ENCODE measurements around the gene MOB4. TPM values are rescaled to one million over a fixed set of nuclear protein-coding genes. Genes with fewer than 3 reads are reported as not detected.
"Not testable (repeated sequence)": the region's sequence is repeated elsewhere in the genome, so short reads cannot be mapped to it uniquely, and the experiment has no call there.

Gene MOB4
- total RNA-seq, 1 donor from 2014 or later: 41.4 TPM

DNA sequence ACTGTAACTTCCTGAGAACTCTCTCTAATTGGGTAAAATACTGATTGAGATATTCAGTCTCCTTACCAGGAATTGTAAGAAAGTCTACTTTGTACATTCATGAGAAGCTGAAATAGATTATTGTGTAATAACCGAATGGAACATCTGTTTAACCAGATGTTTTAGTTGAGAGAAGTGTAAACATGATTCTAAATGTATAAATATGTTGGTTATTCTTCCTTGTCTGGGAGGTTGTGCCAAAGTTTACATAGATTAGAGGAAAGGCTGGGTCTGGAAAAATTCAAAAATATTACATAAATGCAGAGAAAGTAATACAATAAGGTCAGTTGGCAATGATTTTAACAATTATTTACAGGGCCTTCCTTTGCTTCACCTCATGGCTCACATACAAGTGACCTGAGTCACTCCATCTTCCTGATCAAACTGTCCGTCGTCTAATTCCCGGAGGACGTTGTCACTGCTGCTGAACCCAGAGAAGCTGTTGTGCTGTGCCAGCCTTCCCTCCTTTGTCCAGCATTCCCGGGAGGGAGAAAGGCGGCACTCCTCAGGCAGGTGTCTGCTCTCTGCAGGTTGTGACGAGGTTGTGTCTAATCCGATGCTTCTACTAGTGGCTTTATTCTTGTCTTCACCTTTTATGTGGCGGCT lies 55.9 kb downstream of the MOB4 start:
- H3K36me3 Mint-ChIP-seq (ENCODE audit: insufficient read depth): peaks cover 42% of the 10 kb centered on the region

DNA sequence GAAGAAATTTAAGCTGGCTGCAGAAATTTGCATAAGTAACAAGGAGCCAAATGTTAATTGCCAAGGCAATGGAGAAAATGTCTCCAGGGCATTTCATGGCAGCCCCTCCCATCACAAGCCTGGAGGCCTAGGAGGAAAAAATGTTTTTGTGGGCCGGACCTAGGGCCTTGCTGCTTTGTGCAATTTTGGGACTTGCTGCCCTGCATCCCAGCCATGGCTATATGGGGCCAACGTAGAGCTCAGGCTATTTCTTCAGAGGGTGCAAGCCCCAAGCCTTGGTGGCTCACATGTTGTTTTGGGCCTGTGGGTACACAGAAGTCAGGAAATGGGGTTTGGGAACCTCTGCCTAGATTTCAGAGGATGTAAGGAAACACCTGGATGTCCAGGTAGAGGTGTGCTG lies 57.7 kb downstream of the MOB4 start:
- Mint-ChIP-seq H3K36me3 (ENCODE audit: insufficient read depth) (peaks cover 38% of the 10 kb centered on the region), H3K4me3 (ENCODE audit: low read depth) (no peak overlapping the region), H3K27ac (no peak overlapping the region), H3K9me3 (ENCODE audit: low read depth) (peaks cover 22% of the 10 kb centered on the region), H3K4me1 (ENCODE audit: low read depth) (no peaks in the 10 kb centered on the region), H3K27me3 (no peaks in the 10 kb centered on the region)
- TF ChIP-seq, protein P1, sequence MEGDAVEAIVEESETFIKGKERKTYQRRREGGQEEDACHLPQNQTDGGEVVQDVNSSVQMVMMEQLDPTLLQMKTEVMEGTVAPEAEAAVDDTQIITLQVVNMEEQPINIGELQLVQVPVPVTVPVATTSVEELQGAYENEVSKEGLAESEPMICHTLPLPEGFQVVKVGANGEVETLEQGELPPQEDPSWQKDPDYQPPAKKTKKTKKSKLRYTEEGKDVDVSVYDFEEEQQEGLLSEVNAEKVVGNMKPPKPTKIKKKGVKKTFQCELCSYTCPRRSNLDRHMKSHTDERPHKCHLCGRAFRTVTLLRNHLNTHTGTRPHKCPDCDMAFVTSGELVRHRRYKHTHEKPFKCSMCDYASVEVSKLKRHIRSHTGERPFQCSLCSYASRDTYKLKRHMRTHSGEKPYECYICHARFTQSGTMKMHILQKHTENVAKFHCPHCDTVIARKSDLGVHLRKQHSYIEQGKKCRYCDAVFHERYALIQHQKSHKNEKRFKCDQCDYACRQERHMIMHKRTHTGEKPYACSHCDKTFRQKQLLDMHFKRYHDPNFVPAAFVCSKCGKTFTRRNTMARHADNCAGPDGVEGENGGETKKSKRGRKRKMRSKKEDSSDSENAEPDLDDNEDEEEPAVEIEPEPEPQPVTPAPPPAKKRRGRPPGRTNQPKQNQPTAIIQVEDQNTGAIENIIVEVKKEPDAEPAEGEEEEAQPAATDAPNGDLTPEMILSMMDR (IDR thresholded peaks at IDR 0.05; ENCODE audit: unreplicated experiment): no peak
- no peak for DNase-seq (ENCODE audit: low spot score, unreplicated experiment)

More for the DNA sequence above, 55.9 kb downstream of the MOB4 start:
- Mint-ChIP-seq H3K27me3 (no peaks in the 10 kb centered on the region), H3K9me3 (ENCODE audit: low read depth) (peaks cover 22% of the 10 kb centered on the region), H3K27ac (no peak overlapping the region), H3K4me3 (ENCODE audit: low read depth) (no peak overlapping the region), H3K4me1 (ENCODE audit: low read depth) (no peaks in the 10 kb centered on the region)
- TF ChIP-seq, protein P1 (IDR thresholded peaks at IDR 0.05; ENCODE audit: unreplicated experiment): no peak
- DNase-seq (ENCODE audit: low spot score, unreplicated experiment): no peak

DNA sequence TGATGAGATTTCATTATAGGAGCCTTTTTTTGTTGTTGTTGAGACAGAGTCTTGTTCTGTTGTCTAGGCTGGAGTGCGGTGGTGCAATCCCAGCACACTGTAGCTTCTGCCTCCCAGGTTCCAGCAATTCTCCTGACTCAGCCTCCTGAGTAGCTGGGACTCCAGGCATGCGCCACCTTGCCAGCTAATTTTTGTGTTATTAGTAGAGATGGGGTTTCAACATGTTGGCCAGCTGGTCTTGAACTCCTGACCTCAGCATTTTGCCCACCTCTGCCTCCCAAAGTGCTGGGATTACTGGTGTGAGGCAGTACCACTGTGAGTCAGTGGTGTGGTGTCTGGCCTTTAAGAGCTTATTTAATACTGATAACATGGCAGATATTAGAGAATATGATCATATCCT lies 60.1 kb downstream of the MOB4 start:
- TF ChIP-seq, protein P1 (IDR thresholded peaks at IDR 0.05; ENCODE audit: unreplicated experiment): no peak
- no peak overlapping the region for H3K4me3 Mint-ChIP-seq (ENCODE audit: low read depth)
- H3K9me3 Mint-ChIP-seq (ENCODE audit: low read depth): peaks cover 22% of the 10 kb centered on the region
- H3K36me3 Mint-ChIP-seq (ENCODE audit: insufficient read depth): peaks cover 35% of the 10 kb centered on the region
- no peaks in the 10 kb centered on the region for H3K27me3 Mint-ChIP-seq
- DNase-seq (ENCODE audit: low spot score, unreplicated experiment): no peak
- H3K27ac Mint-ChIP-seq: no peak overlapping the region
- H3K4me1 Mint-ChIP-seq (ENCODE audit: low read depth): no peaks in the 10 kb centered on the region

DNA sequence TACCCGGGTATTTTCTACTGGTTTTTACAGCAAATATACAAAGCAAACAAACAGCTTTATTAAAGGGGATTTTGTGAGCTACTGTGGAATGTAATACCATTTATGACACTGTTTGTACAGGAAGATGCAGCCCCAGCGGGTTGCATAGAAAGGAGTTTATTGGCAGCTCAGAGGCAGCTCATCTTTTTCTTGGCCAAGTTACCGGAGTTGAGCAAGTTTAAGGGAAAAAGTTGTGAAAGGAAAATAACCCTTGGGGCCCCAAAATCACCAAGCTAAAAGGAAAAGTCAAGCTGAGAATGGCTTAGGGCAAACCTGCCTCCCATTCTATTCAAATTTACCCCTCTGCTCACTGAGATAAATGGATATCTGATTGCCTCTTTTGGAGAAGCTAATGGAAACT lies 60.8 kb downstream of the MOB4 start:
- Mint-ChIP-seq H3K27ac (no peak overlapping the region), H3K27me3 (no peaks in the 10 kb centered on the region), H3K9me3 (ENCODE audit: low read depth) (peaks cover 22% of the 10 kb centered on the region), H3K4me3 (ENCODE audit: low read depth) (no peak overlapping the region), H3K36me3 (ENCODE audit: insufficient read depth) (peaks cover 34% of the 10 kb centered on the region), H3K4me1 (ENCODE audit: low read depth) (no peaks in the 10 kb centered on the region)
- no peak for DNase-seq (ENCODE audit: low spot score, unreplicated experiment)
- TF ChIP-seq, protein P1 (IDR thresholded peaks at IDR 0.05; ENCODE audit: unreplicated experiment): no peak

DNA sequence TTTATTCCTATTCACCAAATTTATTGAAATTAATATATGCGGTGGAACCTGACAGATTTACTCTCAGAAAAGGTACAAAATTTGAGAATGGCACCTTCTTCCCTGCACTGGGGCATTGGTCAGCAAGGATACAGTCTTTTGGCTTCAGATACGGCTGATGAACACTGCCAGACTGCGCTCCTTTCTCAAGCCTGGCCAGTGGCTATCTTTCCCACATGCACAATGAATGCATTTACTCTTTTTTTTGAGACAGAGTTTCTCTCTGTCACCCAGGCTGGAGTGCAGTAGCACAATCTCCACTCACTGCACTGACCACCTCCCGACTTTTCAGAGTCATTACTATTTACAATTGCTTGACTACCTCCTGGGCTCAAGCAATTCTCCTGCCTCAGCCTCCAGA lies 61.6 kb downstream of the MOB4 start:
- peaks cover 19% of the 10 kb centered on the region for H3K9me3 Mint-ChIP-seq (ENCODE audit: low read depth)
- no peak for DNase-seq (ENCODE audit: low spot score, unreplicated experiment)
- TF ChIP-seq, protein P1 (IDR thresholded peaks at IDR 0.05; ENCODE audit: unreplicated experiment): no peak
- H3K27me3 Mint-ChIP-seq: no peaks in the 10 kb centered on the region
- no peak overlapping the region for H3K27ac Mint-ChIP-seq
- no peaks in the 10 kb centered on the region for H3K4me1 Mint-ChIP-seq (ENCODE audit: low read depth)
- H3K36me3 Mint-ChIP-seq (ENCODE audit: insufficient read depth): peaks cover 26% of the 10 kb centered on the region
- no peak overlapping the region for H3K4me3 Mint-ChIP-seq (ENCODE audit: low read depth)

DNA sequence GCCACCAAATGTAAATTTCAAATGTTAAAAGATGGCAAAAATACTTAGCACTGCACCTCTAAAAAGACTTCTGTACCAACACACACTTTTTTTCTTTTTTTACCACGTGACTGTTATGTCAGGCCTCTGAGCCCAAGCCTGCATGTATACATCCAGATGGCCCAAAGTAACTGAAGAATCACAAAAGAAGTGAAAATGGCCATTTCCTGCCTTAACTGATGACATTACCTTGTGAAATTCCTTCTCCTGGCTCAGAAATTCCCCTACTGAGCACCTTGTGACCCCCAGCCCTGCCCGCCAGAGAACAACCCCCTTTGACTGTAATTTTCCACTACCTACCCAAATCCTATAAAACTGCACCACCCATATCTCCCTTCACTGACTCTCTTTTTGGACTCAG lies 62.4 kb downstream of the MOB4 start:
- H3K27me3 Mint-ChIP-seq; H3K27ac Mint-ChIP-seq; DNase-seq (ENCODE audit: low spot score, unreplicated experiment); H3K4me1 Mint-ChIP-seq (ENCODE audit: low read depth); H3K4me3 Mint-ChIP-seq (ENCODE audit: low read depth): not testable (repeated sequence)
- Mint-ChIP-seq H3K36me3 (ENCODE audit: insufficient read depth) (peaks cover 18% of the 10 kb centered on the region), H3K9me3 (ENCODE audit: low read depth) (peaks cover 12% of the 10 kb centered on the region)

DNA sequence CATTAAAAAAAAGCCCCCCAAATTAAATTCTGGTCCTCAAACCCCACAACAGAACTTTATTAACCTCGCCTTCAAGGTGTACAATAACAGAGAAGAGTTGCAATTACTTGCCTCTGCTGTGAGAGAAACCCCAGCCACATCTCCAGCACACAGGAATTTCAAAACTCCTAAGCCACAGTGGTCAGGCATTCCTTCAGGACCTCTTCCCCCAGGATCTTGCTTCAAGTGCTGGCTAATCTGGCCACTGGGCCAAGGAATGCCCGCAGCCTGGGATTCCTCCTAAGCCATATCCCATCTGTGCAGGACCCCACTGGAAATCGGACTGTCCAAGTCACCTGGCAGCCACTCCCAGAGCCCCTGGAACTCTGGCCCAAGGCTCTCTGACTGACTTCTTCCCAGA lies 64.3 kb downstream of the MOB4 start:
- H3K4me1 Mint-ChIP-seq (ENCODE audit: low read depth); H3K27me3 Mint-ChIP-seq; H3K36me3 Mint-ChIP-seq (ENCODE audit: insufficient read depth); H3K4me3 Mint-ChIP-seq (ENCODE audit: low read depth); DNase-seq (ENCODE audit: low spot score, unreplicated experiment); H3K9me3 Mint-ChIP-seq (ENCODE audit: low read depth); H3K27ac Mint-ChIP-seq: not testable (repeated sequence)

DNA sequence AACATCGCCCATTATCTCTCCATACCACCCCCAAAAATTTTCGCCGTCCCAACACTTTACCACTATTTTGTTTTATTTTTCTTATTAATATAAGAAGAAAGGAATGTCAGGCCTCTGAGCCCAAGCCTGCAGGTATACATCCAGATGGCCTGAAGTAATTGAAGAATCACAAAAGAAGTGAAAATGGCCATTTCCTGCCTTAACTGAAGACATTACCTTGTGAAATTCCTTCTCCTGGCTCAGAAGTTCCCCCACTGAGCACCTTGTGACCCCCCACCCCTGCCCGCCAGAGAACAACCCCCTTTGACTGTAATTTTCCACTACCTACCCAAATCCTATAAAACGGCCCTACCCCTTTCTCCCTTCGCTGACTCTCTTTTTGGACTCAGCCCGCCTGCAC lies 71.4 kb downstream of the MOB4 start:
- H3K9me3 Mint-ChIP-seq (ENCODE audit: low read depth); H3K27ac Mint-ChIP-seq; H3K36me3 Mint-ChIP-seq (ENCODE audit: insufficient read depth); DNase-seq (ENCODE audit: low spot score, unreplicated experiment); H3K27me3 Mint-ChIP-seq; H3K4me1 Mint-ChIP-seq (ENCODE audit: low read depth); H3K4me3 Mint-ChIP-seq (ENCODE audit: low read depth): not testable (repeated sequence)

All from progenitor cell of endocrine pancreas (in vitro differentiated cells).